Measurements from ENCODE around the gene LEUTX. TPM values are rescaled to one million over a fixed set of nuclear protein-coding genes. Genes with fewer than 3 reads are reported as not detected.

Gene LEUTX
- total and polyA plus RNA-seq, 2 experiments from 2014 or later = not detected

DNA sequence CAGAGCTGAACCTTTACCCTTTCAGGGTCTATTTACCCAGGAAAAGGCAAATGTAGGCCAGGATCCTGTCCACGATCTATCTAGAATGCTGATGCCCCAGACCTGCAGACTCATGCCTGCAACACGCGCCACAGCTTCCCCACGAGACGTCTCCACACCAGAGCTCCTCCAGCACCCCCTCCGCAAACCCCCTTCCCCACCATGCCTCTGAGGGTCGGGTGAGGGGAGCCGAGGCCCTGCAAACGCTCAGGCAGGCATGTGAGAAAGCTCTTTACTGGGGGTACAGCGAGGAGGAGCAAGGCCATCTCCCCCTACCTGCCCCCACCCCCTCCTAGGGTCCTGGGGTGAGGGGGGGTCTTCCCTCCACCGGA, 46.4 kb downstream of the LEUTX start:
- peaks cover 27% of the 10 kb centered on the region for H3K36me3 Mint-ChIP-seq (ENCODE audit: low read depth)
- H3K4me1 Mint-ChIP-seq = peaks cover 3% of the 10 kb centered on the region
- Histone ChIP-seq H3K9me2 (ENCODE audit: insufficient read depth) (no peaks in the 10 kb centered on the region), H3F3A (replicated peaks; ENCODE audit: low read depth) (no peaks in the 10 kb centered on the region), H3K79me2 (replicated peaks; ENCODE audit: insufficient read depth) (no peaks in the 10 kb centered on the region; the same call in 1 of the 2 replicates), H3K4me2 (peak overlapping the region; percentile 70), H3K27ac (ENCODE audit: low read depth) (no peak overlapping the region), H3K36me3 (ENCODE audit: insufficient read depth) (no peaks in the 10 kb centered on the region; the same call in 1 of the 2 replicates), H3K27me3 (ENCODE audit: insufficient read depth) (no peaks in the 10 kb centered on the region), H3K4me3 (peak overlapping the region; percentile 80), H2AFZ (no peak overlapping the region), H4K20me1 (replicated peaks; ENCODE audit: insufficient read depth) (peaks cover 3% of the 10 kb centered on the region; the same call in 1 of the 2 replicates), H3K4me1 (ENCODE audit: insufficient read depth) (peaks cover 4% of the 10 kb centered on the region)
- peak overlapping the region; percentile 85 for H3K27ac Mint-ChIP-seq
- ATAC-seq (no peak), DNase-seq (ENCODE audit: low spot score) (no peak)
- no peaks in the 10 kb centered on the region for H3K9me3 Mint-ChIP-seq
- peaks cover 6% of the 10 kb centered on the region for H3K27me3 Mint-ChIP-seq (ENCODE audit: insufficient read depth, low read depth, poor library complexity)
- TF ChIP-seq POLR2AphosphoS5 (IDR thresholded peaks at IDR 0.05; ENCODE audit: low read depth) (no peak), STAT1 (IDR thresholded peaks at IDR 0.05; ENCODE audit: unreplicated experiment) (no peak), EZH2phosphoT487 (IDR thresholded peaks at IDR 0.05; ENCODE audit: unreplicated experiment) (no peak), NANOG (IDR thresholded peaks at IDR 0.05; ENCODE audit: borderline replicate concordance) (no peak), ZNF331 (CRISPR knock-in tag; IDR thresholded peaks at IDR 0.05; ENCODE audit: low read depth) (no peak), CREB1 (CRISPR knock-in tag; IDR thresholded peaks at IDR 0.05; ENCODE audit: low read depth) (no peak), EZH2 (IDR thresholded peaks at IDR 0.05; ENCODE audit: low read depth, unreplicated experiment) (no peak)
- TF ChIP-seq, protein P1, sequence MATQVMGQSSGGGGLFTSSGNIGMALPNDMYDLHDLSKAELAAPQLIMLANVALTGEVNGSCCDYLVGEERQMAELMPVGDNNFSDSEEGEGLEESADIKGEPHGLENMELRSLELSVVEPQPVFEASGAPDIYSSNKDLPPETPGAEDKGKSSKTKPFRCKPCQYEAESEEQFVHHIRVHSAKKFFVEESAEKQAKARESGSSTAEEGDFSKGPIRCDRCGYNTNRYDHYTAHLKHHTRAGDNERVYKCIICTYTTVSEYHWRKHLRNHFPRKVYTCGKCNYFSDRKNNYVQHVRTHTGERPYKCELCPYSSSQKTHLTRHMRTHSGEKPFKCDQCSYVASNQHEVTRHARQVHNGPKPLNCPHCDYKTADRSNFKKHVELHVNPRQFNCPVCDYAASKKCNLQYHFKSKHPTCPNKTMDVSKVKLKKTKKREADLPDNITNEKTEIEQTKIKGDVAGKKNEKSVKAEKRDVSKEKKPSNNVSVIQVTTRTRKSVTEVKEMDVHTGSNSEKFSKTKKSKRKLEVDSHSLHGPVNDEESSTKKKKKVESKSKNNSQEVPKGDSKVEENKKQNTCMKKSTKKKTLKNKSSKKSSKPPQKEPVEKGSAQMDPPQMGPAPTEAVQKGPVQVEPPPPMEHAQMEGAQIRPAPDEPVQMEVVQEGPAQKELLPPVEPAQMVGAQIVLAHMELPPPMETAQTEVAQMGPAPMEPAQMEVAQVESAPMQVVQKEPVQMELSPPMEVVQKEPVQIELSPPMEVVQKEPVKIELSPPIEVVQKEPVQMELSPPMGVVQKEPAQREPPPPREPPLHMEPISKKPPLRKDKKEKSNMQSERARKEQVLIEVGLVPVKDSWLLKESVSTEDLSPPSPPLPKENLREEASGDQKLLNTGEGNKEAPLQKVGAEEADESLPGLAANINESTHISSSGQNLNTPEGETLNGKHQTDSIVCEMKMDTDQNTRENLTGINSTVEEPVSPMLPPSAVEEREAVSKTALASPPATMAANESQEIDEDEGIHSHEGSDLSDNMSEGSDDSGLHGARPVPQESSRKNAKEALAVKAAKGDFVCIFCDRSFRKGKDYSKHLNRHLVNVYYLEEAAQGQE (IDR thresholded peaks at IDR 0.05; ENCODE audit: unreplicated experiment) = no peak
- TF ChIP-seq, protein P2, sequence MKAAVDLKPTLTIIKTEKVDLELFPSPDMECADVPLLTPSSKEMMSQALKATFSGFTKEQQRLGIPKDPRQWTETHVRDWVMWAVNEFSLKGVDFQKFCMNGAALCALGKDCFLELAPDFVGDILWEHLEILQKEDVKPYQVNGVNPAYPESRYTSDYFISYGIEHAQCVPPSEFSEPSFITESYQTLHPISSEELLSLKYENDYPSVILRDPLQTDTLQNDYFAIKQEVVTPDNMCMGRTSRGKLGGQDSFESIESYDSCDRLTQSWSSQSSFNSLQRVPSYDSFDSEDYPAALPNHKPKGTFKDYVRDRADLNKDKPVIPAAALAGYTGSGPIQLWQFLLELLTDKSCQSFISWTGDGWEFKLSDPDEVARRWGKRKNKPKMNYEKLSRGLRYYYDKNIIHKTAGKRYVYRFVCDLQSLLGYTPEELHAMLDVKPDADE (IDR thresholded peaks at IDR 0.05) = no peak
- no peak overlapping the region for H3K4me3 Mint-ChIP-seq

DNA sequence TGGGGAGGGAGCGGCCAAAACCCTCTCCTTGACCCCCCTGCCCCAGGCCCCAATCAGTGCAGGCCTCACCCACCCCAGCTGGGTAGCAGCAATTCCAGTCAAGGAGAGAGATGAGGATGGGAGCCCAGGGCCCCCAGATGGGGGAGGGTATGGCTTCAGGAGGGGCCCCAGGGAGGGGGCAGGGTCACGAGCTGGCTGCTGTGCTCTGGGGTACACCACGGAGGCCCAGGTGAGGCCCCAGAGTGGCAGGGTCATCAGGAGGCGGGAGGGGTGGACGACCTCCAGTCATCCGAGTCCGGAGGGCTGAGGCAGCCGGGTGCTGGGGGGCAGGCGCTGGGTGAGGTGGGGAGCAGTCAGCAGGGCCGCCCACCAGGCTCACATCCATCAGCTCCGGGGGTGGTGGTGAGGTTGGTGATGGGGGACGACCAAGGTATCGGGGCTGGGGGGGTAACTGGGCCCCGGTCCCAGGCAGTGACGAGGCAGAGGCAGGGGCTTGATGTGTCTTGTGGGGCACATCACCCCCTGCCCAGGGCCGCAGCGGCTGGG, 47.0 kb downstream of the LEUTX start:
- no peak overlapping the region for H3K27ac ChIP-seq (ENCODE audit: low read depth)
- H3K27me3 Mint-ChIP-seq (ENCODE audit: insufficient read depth, low read depth, poor library complexity) = peaks cover 6% of the 10 kb centered on the region
- no peak for ATAC-seq
- H3K36me3 ChIP-seq (ENCODE audit: insufficient read depth) = no peaks in the 10 kb centered on the region; the same call in 1 of the 2 replicates
- no peaks in the 10 kb centered on the region for H3F3A ChIP-seq (replicated peaks; ENCODE audit: low read depth)
- H3K9me2 ChIP-seq (ENCODE audit: insufficient read depth) = no peaks in the 10 kb centered on the region
- no peak overlapping the region for H3K4me2 ChIP-seq
- peaks cover 4% of the 10 kb centered on the region for H3K4me1 ChIP-seq (ENCODE audit: insufficient read depth)
- no peak overlapping the region for H3K4me3 Mint-ChIP-seq
- no peak overlapping the region for H3K27ac Mint-ChIP-seq
- H3K4me1 Mint-ChIP-seq = peaks cover 3% of the 10 kb centered on the region
- DNase-seq (ENCODE audit: low spot score) = no peak
- no peaks in the 10 kb centered on the region for H3K27me3 ChIP-seq (ENCODE audit: insufficient read depth)
- H3K79me2 ChIP-seq (replicated peaks; ENCODE audit: insufficient read depth) = no peaks in the 10 kb centered on the region; the same call in 1 of the 2 replicates
- H4K20me1 ChIP-seq (replicated peaks; ENCODE audit: insufficient read depth) = peaks cover 3% of the 10 kb centered on the region; the same call in 1 of the 2 replicates
- no peaks in the 10 kb centered on the region for H3K9me3 Mint-ChIP-seq
- H3K36me3 Mint-ChIP-seq (ENCODE audit: low read depth) = peaks cover 31% of the 10 kb centered on the region
- no peak overlapping the region for H2AFZ ChIP-seq
- H3K4me3 ChIP-seq = no peak overlapping the region
- TF ChIP-seq POLR2AphosphoS5 (IDR thresholded peaks at IDR 0.05; ENCODE audit: low read depth) (no peak), EZH2 (IDR thresholded peaks at IDR 0.05; ENCODE audit: low read depth, unreplicated experiment) (no peak), EZH2phosphoT487 (IDR thresholded peaks at IDR 0.05; ENCODE audit: unreplicated experiment) (no peak), STAT1 (IDR thresholded peaks at IDR 0.05; ENCODE audit: unreplicated experiment) (no peak), NANOG (IDR thresholded peaks at IDR 0.05; ENCODE audit: borderline replicate concordance) (no peak), CTCF (conservative IDR thresholded peaks at IDR 0.05; ENCODE audit: low read depth in 2 of 2) (no peak), JUNB (IDR thresholded peaks at IDR 0.05; ENCODE audit: unreplicated experiment) (no peak), ZNF331 (CRISPR knock-in tag; IDR thresholded peaks at IDR 0.05; ENCODE audit: low read depth) (no peak), CREB1 (CRISPR knock-in tag; IDR thresholded peaks at IDR 0.05; ENCODE audit: low read depth) (no peak)
- TF ChIP-seq, protein P2 (IDR thresholded peaks at IDR 0.05) = no peak
